GM21447 (cell line): ENCODE results near the gene FRY.

Experiments
- ATAC-seq: cut with Tn5 transposase; IDR thresholded peaks from one replicate; pipeline ENCODE4 v1.9.1; 2021; ENCODE audit not compliant: unreplicated experiment

The FRY gene

GRCh38 chr13:32297206-32297605, 265.6 kb downstream of the FRY start:
- ATAC-seq, result no peak

DNA sequence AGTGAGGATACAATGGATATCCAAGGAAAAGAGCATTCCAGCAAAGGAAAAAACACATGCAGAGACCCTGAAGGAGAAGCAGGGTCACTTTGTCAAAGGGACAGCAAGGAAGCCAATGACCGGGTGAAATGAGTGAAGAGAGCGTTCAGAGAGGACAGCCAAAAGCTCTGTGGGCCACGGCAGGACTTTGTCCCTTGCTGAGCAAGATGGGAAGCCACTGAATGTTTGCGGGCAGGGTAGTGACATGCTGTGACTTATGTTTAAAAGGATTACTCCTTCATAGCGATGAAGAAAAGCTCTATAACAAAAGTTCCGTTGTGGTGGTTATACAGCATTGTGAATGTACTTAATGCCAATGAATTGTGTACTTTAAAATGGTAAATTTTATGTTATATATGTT, 267.1 kb downstream of the FRY start:
- ATAC-seq, result no peak

DNA sequence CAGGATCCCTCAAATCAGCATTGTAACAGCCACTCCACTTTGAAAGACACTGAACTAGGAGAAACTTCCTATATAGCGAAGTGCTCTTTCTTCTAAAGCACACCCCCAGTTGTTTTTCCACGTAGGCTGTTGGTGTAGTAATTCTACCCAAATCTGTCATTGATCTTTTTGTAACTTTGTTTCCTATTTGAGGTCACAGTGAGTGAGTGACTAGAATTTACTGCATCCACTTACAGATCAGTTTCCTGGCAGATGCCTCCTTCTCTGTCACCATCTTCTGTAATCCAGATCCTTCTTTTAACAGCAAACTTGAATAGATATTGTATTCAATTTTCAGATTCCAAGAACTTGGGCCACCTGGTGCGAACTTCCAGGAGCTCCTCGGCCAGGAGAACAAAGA, 268.3 kb downstream of the FRY start:
- ATAC-seq, result no peak

DNA sequence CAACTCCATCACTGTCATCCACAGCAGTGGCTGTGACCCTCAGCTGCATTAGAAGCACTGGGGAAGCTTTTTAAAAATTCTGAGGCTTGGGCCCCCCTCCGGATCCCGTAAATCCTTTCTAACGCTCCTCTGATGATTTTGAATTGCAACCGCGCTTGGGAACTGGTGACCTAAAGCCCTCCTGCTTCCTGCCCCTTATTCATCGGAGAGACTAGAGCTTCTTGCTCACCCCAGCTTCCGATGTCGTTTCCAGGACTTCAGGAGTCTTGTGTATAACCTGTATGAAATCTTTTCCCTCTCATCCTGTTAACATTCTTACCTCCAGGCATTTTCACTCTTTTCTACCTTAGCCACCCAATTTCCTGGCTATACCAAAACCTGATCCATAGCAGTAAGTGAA, 268.8 kb downstream of the FRY start:
- ATAC-seq, result no peak

DNA sequence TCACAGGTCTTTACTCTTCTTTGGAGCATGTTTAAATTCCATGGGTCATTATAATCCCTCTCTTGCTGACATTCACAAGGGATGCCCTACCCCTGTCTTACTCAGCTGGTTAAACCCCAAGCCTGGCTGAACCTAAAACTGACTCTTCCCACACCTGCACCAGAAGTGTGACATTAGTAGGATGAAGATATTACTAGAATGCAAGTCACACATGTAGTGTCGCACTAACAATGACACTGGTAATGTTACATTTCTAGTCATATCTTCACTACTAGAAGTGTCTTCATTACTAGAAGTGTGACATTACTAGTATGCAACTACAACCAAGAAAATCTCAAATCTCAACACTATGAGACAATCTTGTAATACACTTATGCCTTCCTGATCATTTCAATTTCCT, 269.3 kb downstream of the FRY start:
- no peak for ATAC-seq

GRCh38 chr13:32302461-32302860, 270.9 kb downstream of the FRY start:
- no peak for ATAC-seq

DNA sequence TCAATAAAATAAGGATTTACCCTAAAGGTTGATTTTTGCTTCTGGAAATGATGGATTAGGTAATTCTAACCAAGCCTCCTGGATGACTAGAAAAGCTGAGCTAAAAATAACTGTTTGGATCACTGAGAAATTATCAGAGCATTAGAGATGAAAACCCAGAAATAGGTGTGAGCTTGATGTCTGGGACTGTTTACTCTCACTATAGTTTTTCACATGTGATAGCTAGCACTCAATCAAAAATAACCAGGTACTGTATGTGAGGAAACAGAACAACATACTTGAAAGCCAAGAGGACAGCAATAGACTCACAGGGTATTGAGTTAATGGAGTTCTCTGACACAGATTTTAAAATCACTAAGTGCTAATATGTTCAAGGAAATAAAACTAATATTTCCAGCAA, 274.1 kb downstream of the FRY start:
- no peak for ATAC-seq

DNA sequence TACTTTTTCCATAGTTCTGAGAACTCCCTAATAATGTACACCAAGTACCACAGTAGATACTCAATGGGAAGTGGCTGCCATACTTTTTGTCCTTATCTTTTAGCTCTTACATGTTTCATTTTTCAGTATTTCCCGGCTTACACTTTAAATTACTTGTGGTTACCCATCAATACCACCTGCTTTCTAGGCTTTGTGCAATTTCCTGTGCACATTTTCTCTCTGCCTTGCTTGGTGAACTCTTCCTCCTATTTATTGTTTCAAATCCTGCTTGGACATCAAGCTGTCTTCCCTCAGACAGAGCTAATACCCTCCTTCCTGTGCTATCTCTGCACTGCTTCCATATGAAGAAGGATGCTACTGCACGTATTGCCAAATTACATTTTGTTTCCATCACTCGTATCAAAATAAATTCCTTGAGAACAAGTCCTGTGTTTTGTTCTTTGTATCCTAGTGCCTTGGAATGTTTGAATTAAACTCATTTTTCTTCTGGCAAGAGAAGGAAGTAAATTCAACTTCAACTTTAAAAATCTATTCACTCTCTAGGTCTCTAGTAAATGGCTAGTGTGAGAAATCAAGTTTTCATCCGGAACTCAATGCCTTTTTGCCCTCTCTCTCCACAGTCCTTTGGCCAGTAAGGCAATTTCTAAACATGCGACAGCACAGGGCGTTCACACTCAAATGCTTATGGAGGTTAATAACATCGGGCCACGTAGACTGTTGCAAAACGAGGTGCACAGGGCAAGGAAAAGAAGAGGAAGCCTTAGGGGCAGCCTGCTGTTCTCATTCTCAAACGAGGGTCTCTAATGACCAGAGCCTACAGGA, 277.9 kb downstream of the FRY start:
- peak; percentile 19 for ATAC-seq

DNA sequence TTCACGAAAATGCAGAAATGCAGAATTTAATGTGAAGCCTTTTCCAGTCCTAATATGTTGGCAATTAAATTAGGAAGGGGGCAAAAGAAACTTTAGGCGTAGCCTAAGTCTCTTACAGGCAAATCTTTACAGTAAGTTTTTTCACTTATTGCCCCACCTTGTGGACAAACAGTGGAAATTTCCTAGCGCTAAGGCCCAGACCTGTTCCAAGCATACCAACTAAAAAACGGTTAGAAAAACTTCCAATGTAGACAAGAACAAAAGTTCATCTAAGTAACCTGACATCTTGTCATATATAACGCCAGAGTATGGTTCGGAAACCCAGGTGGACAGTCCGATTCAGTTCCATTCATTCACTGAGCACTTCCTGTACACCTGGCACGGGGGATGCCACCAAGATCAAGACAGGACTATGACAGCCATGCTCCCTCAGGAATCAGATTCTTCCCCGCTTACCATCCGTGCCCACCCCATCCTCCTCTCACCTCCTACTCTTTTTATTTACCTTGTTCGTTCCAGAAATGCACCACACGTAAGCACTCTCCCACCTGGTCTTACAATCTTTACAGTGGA, 278.6 kb downstream of the FRY start:
- peak; percentile 55 for ATAC-seq

- ATAC-seq, result no peak
Observed at GRCh38 chr13:32311188-32311897, 279.8 kb downstream of the FRY start.

- ATAC-seq, result peak; percentile 15
Observed at GRCh38 chr13:32314271-32315237, 283.0 kb downstream of the FRY start.

DNA sequence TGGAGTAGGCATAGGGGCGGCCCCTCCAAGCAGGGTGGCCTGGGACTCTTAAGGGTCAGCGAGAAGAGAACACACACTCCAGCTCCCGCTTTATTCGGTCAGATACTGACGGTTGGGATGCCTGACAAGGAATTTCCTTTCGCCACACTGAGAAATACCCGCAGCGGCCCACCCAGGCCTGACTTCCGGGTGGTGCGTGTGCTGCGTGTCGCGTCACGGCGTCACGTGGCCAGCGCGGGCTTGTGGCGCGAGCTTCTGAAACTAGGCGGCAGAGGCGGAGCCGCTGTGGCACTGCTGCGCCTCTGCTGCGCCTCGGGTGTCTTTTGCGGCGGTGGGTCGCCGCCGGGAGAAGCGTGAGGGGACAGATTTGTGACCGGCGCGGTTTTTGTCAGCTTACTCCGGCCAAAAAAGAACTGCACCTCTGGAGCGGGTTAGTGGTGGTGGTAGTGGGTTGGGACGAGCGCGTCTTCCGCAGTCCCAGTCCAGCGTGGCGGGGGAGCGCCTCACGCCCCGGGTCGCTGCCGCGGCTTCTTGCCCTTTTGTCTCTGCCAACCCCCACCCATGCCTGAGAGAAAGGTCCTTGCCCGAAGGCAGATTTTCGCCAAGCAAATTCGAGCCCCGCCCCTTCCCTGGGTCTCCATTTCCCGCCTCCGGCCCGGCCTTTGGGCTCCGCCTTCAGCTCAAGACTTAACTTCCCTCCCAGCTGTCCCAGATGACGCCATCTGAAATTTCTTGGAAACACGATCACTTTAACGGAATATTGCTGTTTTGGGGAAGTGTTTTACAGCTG, 283.9 kb downstream of the FRY start, which contains the start of the genes BRCA2 and ZAR1L:
BRCA2 (plus strand) TSS at position 271 of the 790 bp plus-strand sequence. CDS start 953 bp downstream, outside the sequence.
ZAR1L (minus strand) TSS at position 126 of the 790 bp plus-strand sequence. CDS start 3,438 bp downstream, outside the sequence.
- peak; percentile 89 for ATAC-seq

- peak; percentile 53 for ATAC-seq
Observed at GRCh38 chr13:32316028-32316339, 284.4 kb downstream of the FRY start.

DNA sequence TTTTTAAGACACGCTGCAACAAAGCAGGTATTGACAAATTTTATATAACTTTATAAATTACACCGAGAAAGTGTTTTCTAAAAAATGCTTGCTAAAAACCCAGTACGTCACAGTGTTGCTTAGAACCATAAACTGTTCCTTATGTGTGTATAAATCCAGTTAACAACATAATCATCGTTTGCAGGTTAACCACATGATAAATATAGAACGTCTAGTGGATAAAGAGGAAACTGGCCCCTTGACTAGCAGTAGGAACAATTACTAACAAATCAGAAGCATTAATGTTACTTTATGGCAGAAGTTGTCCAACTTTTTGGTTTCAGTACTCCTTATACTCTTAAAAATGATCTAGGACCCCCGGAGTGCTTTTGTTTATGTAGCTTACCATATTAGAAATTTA, 284.9 kb downstream of the FRY start:
- ATAC-seq, result no peak

DNA sequence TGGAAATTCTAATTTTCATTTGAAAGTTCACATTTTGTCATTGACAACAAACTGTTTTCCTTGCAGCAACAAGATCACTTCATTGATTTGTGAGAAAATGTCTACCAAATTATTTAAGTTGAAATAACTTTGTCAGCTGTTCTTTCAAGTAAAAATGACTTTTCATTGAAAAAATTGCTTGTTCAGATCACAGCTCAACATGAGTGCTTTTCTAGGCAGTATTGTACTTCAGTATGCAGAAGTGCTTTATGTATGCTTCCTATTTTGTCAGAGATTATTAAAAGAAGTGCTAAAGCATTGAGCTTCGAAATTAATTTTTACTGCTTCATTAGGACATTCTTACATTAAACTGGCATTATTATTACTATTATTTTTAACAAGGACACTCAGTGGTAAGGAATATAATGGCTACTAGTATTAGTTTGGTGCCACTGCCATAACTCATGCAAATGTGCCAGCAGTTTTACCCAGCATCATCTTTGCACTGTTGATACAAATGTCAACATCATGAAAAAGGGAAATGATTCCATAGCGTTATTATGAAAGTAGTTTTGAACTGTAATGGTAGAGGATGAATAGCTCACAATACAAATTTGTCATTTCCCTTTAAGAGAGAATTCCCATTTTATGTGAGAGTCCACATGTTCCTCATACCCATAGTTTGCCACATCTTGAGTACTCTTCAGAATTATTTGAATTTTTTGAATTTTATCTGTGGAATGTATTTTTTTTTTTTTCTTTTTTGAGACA, 286.3 kb downstream of the FRY start:
- ATAC-seq, result no peak

DNA sequence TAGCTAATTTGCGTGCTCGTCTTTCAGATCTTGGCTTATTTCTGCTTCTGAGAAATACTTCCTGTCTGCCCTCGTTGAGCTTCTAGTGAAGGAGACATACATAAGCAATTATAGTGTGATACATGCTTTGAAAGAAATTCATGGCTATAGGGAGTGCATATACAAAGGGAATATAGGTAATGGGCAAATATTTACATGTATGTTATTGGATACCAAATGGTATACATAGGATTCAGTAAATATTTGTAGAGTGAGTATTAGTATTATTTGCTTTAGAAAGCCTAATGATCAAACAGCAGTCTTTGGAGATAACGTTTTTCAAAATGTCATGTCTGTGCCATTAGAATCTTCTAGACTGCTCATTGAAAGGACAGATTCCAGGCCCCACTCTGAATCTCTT, 289.0 kb downstream of the FRY start:
- ATAC-seq, result no peak

- ATAC-seq, result no peak
Observed at GRCh38 chr13:32323912-32324311, 292.3 kb downstream of the FRY start.

GRCh38 chr13:32330441-32330840, 298.9 kb downstream of the FRY start:
- no peak for ATAC-seq

GRCh38 chr13:32334671-32335070, 303.1 kb downstream of the FRY start:
- ATAC-seq, result no peak
